ENCODE measurements around the gene C16orf96.
A peak's percentile ranks its signal among the peaks of the same experiment; 100 is the strongest.

The C16orf96 gene

DNA sequence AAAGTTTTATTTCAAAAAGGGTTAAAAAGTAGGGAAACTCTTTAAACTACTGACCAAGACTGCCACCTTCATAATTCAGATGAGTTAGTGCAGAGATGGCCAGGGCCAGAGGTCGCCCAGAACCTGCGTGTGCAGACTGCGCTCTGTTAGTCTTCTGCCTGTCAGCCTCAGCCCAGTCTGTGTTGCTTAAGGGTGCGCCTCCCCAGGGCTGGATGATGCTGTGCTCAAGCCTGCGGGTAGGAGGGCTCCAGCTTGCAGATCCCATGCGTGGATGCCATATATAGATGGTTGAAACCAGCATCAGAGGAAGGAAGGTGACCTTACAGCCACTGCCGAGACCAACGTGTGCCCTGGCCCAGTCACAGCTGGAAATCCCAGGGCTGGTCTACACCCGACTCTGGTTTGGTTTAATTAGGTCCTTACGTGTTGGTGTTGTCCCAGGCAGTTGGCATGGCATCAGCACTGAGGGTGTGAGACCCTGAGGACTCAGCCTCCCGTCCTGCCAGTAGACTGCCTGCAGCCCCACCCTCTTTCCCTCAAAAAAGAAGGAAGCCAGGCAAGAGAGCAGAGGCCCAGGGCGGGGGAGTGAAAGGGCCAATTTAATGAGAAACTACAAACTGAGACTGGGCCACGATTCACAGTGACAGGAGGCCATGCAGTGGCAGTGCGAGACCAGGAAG is 45.3 kb upstream of the C16orf96 start:
- H3K4me3 ChIP-seq (replicated peaks; ENCODE audit: low read depth, low read length), result no peak overlapping the region
- TF ChIP-seq, protein P1, sequence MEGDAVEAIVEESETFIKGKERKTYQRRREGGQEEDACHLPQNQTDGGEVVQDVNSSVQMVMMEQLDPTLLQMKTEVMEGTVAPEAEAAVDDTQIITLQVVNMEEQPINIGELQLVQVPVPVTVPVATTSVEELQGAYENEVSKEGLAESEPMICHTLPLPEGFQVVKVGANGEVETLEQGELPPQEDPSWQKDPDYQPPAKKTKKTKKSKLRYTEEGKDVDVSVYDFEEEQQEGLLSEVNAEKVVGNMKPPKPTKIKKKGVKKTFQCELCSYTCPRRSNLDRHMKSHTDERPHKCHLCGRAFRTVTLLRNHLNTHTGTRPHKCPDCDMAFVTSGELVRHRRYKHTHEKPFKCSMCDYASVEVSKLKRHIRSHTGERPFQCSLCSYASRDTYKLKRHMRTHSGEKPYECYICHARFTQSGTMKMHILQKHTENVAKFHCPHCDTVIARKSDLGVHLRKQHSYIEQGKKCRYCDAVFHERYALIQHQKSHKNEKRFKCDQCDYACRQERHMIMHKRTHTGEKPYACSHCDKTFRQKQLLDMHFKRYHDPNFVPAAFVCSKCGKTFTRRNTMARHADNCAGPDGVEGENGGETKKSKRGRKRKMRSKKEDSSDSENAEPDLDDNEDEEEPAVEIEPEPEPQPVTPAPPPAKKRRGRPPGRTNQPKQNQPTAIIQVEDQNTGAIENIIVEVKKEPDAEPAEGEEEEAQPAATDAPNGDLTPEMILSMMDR (IDR thresholded peaks at IDR 0.05; ENCODE audit: low read length, missing control alignments), result no peak
- DNase-seq (ENCODE audit: low read depth), result no peak

DNA sequence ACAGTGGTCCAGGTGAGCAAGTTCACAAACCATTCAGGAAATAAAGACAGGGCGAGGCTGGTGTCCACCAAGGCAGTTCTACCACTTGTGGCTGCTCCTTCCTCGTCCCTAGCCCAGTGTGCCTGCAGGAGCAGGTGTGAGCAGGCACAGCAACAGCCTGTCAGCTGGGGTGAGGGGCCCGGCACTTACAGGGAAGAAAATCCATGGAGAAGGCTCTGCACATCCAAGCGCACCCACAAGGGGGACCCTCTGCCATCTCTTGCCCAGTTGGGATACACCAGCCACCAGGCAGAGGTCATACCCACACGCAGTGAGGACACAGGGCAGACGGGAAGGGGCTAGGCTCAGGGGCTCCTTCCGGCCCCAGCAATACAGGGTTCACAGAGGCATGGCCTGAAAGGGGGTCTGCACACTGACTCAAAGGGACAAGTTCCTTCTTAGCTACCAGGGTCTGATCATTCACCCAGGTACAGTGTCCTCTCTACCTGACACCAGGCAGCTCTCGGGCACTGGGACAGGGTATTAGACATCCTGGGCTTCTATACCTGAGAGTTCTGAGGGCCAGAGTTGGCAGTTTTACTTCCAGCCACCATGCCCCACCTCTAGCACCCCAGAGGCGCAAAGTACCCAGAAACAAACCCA is 44.6 kb upstream of the C16orf96 start:
- peak; percentile 54 for DNase-seq (ENCODE audit: low read depth)
- TF ChIP-seq, protein P1 (IDR thresholded peaks at IDR 0.05; ENCODE audit: low read length, missing control alignments), result peak; percentile 64
- H3K4me3 ChIP-seq (replicated peaks; ENCODE audit: low read depth, low read length), result no peak overlapping the region

DNA sequence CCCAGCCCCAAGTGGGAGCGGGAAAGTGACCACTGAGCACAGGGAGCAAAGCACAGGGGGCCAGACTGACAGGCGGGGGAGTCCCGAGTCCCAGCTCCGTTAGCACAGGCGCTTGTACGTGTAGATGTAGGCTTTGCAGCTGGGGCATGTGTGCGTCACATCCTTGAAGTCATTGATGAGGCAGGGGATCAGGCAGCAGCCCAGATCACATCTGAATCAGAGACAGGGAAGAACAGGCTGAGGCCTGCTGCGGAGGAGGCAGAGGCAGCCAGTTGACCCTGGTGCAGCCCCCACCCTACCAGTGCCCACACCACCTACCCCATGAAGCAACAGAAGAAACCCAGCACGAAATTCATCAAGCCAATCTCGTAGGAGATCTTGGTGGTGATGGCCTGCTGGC is 43.7 kb upstream of the C16orf96 start:
- H3K4me3 ChIP-seq (replicated peaks; ENCODE audit: low read depth, low read length), result no peak overlapping the region
- TF ChIP-seq, protein P1 (IDR thresholded peaks at IDR 0.05; ENCODE audit: low read length, missing control alignments), result no peak
- DNase-seq (ENCODE audit: low read depth), result no peak

DNA sequence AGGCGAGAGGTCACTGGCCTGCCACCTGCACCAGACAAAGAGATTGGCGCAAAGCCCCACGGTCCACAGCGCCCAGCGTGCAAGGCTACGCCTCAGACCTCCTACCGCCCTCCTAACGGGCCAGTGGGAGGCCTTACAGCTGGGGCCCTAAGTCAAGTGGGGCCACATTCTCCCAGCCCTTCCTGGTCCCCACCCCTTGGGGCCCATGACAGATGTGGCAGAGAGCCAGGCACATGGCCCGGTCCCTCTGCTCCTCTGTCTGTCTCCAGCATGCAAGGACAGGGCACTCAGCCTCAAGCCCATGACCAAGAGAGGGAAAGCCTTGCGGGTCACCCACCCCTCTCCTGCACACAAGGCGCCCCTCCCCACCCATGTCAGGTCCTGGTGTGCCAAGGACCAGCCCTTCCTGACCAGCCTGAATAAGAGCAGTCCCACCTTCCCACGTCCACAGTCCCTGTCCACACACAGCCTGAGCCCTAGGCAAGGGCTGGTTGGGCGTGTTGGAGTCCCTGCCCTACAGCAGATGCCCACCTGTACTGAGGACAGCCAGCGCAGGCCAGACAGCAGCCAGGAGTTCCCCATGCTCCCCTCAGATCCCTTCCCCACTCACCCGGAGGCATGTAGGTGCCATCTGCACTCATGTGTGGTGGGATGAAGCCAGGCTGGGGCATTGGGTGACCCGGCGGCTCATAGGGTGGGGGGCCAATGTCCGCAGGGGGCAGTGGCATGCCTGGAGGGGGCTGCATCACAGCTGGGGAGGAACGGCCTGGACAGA is 42.9 kb upstream of the C16orf96 start:
- TF ChIP-seq, protein P1 (IDR thresholded peaks at IDR 0.05; ENCODE audit: low read length, missing control alignments), result no peak

DNA sequence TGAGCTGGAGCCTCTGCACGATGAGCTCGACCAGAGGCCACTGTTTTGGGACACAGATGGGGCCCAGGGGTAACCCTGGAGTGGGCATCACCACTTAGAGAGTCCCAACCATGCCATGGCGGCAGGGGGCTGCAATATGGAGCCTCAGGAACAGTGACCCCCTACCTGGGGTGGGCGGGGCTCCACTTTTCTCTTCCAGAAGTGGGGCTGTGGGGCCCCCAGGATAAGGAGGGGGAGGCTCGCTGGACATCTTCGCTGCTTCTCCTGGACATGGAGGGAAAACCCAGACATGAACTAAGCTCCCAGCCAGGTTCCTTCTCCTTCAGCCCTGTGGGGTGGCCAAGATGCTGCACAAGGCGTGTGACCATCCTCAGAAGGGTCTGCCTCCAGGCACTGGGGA is 42.3 kb upstream of the C16orf96 start:
- DNase-seq (ENCODE audit: low read depth), result no peak
- no peak overlapping the region for H3K4me3 ChIP-seq (replicated peaks; ENCODE audit: low read depth, low read length)
- TF ChIP-seq, protein P1 (IDR thresholded peaks at IDR 0.05; ENCODE audit: low read length, missing control alignments), result no peak

More for the DNA sequence above, 42.9 kb upstream of the C16orf96 start:
- no peak overlapping the region for H3K4me3 ChIP-seq (replicated peaks; ENCODE audit: low read depth, low read length)
- DNase-seq (ENCODE audit: low read depth), result no peak

DNA sequence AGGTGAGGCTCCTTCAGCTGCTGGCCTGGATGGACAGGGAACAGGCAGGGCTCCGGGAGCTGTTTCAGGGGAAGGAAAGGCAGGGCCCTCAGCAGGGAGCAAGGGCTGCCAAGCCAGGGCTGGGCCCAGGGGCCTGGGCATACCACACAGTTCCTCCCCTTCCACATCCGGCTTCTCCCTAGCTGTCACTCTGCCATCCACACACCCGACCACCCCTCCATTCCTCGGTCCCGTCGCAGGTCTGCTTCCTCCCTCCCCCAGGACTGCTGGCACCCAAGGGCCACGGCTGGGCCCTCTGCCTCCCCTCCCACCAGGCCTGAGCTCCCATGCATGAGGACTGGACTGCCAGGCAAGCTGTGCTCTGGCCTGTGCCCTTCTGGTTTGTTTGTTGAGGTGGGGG is 41.5 kb upstream of the C16orf96 start:
- TF ChIP-seq, protein P1 (IDR thresholded peaks at IDR 0.05; ENCODE audit: low read length, missing control alignments), result no peak
- DNase-seq (ENCODE audit: low read depth), result no peak
- no peak overlapping the region for H3K4me3 ChIP-seq (replicated peaks; ENCODE audit: low read depth, low read length)

Measured in fibroblast of pulmonary artery (primary cell).